ENCODE results near the gene CD82.
"Not testable (repeated sequence)": the region's sequence is repeated elsewhere in the genome, so short reads cannot be mapped to it uniquely, and the experiment has no call there.

CD82 gene

GRCh38 chr11:44531636-44532035 is 33.8 kb upstream of the CD82 start:
- in situ Hi-C loops (cut with MboI; ENCODE audit: low pct_unique_long_range_greater_than_20kb, low sequenced_read_pairs) = loop anchor here (25.0 kb wide), 2 partner anchors 244 to 394 kb away; no protein-coding TSS in a partner anchor

GRCh38 chr11:44532809-44533208 is 32.7 kb upstream of the CD82 start:
- in situ Hi-C loops (cut with MboI; ENCODE audit: low pct_unique_long_range_greater_than_20kb, low sequenced_read_pairs) = loop anchor here (25.0 kb wide), 2 partner anchors 246 to 396 kb away; no protein-coding TSS in a partner anchor
- no peak for DNase-seq

More at GRCh38 chr11:44531636-44532035, 33.8 kb upstream of the CD82 start:
- no peak for DNase-seq

- in situ Hi-C loops (cut with MboI; ENCODE audit: low pct_unique_long_range_greater_than_20kb, low sequenced_read_pairs) = loop anchor here (25.0 kb wide), 2 partner anchors 247 to 397 kb away; no protein-coding TSS in a partner anchor
- DNase-seq = no peak
Observed at GRCh38 chr11:44533921-44534711, 31.3 kb upstream of the CD82 start.

- DNase-seq = no peak
- in situ Hi-C loops (cut with MboI; ENCODE audit: low pct_unique_long_range_greater_than_20kb, low sequenced_read_pairs) = loop anchor here (25.0 kb wide), 2 partner anchors 248 to 398 kb away; no protein-coding TSS in a partner anchor
Observed at GRCh38 chr11:44535191-44535980, 30.1 kb upstream of the CD82 start.

GRCh38 chr11:44536788-44537516 is 28.5 kb upstream of the CD82 start:
- in situ Hi-C loops (cut with MboI; ENCODE audit: low pct_unique_long_range_greater_than_20kb, low sequenced_read_pairs) = loop anchor here (25.0 kb wide), 2 partner anchors 250 to 400 kb away; no protein-coding TSS in a partner anchor
- DNase-seq = no peak

GRCh38 chr11:44537679-44538078 is 27.8 kb upstream of the CD82 start:
- in situ Hi-C loops (cut with MboI; ENCODE audit: low pct_unique_long_range_greater_than_20kb, low sequenced_read_pairs) = loop anchor here (25.0 kb wide), 2 partner anchors 250 to 400 kb away; no protein-coding TSS in a partner anchor
- no peak for DNase-seq

- in situ Hi-C loops (cut with MboI; ENCODE audit: low pct_unique_long_range_greater_than_20kb, low sequenced_read_pairs) = loop anchor here (25.0 kb wide), 2 partner anchors 251 to 401 kb away; no protein-coding TSS in a partner anchor
Observed at GRCh38 chr11:44538375-44539054, 26.9 kb upstream of the CD82 start.

GRCh38 chr11:44539971-44540370 is 25.5 kb upstream of the CD82 start:
- DNase-seq = no peak
- in situ Hi-C loops (cut with MboI; ENCODE audit: low pct_unique_long_range_greater_than_20kb, low sequenced_read_pairs) = loop anchor here (25.0 kb wide), 2 partner anchors 253 to 403 kb away; no protein-coding TSS in a partner anchor

More at GRCh38 chr11:44538375-44539054, 26.9 kb upstream of the CD82 start:
- DNase-seq = peak; percentile 86

- no peak for DNase-seq
- in situ Hi-C loops (cut with MboI; ENCODE audit: low pct_unique_long_range_greater_than_20kb, low sequenced_read_pairs) = loop anchor here (25.0 kb wide), 2 partner anchors 253 to 403 kb away; no protein-coding TSS in a partner anchor
Observed at GRCh38 chr11:44540667-44541066, 24.8 kb upstream of the CD82 start.

- in situ Hi-C loops (cut with MboI; ENCODE audit: low pct_unique_long_range_greater_than_20kb, low sequenced_read_pairs) = loop anchor here (25.0 kb wide), 2 partner anchors 255 to 405 kb away; no protein-coding TSS in a partner anchor
- no peak for DNase-seq
Observed at GRCh38 chr11:44542372-44542771, 23.1 kb upstream of the CD82 start.

- in situ Hi-C loops (cut with MboI; ENCODE audit: low pct_unique_long_range_greater_than_20kb, low sequenced_read_pairs) = loop anchor here (25.0 kb wide), 2 partner anchors 260 to 410 kb away; no protein-coding TSS in a partner anchor
- not testable (repeated sequence) for DNase-seq
Observed at GRCh38 chr11:44546984-44547383, 18.5 kb upstream of the CD82 start.

- in situ Hi-C loops (cut with MboI; ENCODE audit: low pct_unique_long_range_greater_than_20kb, low sequenced_read_pairs) = loop anchor here (25.0 kb wide), 2 partner anchors 260 to 410 kb away; no protein-coding TSS in a partner anchor
- not testable (repeated sequence) for DNase-seq
Observed at GRCh38 chr11:44547534-44547933, 17.9 kb upstream of the CD82 start.

- no peak for DNase-seq
- in situ Hi-C loops (cut with MboI; ENCODE audit: low pct_unique_long_range_greater_than_20kb, low sequenced_read_pairs) = loop anchor here (25.0 kb wide), 2 partner anchors 261 to 411 kb away; no protein-coding TSS in a partner anchor
Observed at GRCh38 chr11:44548032-44548695, 17.3 kb upstream of the CD82 start.

- in situ Hi-C loops (cut with MboI; ENCODE audit: low pct_unique_long_range_greater_than_20kb, low sequenced_read_pairs) = loop anchor here (25.0 kb wide), 2 partner anchors 262 to 412 kb away; no protein-coding TSS in a partner anchor
- not testable (repeated sequence) for DNase-seq
Observed at GRCh38 chr11:44548961-44549749, 16.3 kb upstream of the CD82 start.

- DNase-seq = peak; percentile 40
- in situ Hi-C loops (cut with MboI; ENCODE audit: low pct_unique_long_range_greater_than_20kb, low sequenced_read_pairs) = no loop called here
Observed at GRCh38 chr11:44550123-44550522, 15.3 kb upstream of the CD82 start.

GRCh38 chr11:44551456-44552139 is 13.9 kb upstream of the CD82 start:
- in situ Hi-C loops (cut with MboI; ENCODE audit: low pct_unique_long_range_greater_than_20kb, low sequenced_read_pairs) = no loop called here
- no peak for DNase-seq

Data from KBM-7 (cell line).